Measurements from ENCODE around the gene MARK1.

DNA sequence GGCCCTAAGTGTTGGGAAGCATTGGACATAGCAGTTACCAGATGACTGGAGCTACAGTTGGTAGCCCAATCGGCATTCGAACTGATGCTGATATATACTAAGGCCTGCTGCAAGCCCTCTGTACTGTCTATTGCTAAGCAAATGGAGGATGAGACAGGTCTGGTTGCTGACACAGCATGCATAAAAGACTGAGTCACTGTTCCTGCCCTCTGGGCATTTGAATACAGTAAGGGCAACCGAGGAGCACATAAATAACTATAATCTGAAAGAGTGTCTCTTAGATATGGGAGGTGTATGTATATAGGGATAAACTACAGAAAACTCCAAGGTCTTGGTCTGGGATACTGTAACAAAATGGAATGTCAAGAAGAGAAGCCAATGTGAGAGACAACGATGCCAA lies 16.8 kb upstream of the MARK1 start:
- TF ChIP-seq POLR2A (IDR thresholded peaks at IDR 0.05): no peak
- TF ChIP-seq, protein P1, sequence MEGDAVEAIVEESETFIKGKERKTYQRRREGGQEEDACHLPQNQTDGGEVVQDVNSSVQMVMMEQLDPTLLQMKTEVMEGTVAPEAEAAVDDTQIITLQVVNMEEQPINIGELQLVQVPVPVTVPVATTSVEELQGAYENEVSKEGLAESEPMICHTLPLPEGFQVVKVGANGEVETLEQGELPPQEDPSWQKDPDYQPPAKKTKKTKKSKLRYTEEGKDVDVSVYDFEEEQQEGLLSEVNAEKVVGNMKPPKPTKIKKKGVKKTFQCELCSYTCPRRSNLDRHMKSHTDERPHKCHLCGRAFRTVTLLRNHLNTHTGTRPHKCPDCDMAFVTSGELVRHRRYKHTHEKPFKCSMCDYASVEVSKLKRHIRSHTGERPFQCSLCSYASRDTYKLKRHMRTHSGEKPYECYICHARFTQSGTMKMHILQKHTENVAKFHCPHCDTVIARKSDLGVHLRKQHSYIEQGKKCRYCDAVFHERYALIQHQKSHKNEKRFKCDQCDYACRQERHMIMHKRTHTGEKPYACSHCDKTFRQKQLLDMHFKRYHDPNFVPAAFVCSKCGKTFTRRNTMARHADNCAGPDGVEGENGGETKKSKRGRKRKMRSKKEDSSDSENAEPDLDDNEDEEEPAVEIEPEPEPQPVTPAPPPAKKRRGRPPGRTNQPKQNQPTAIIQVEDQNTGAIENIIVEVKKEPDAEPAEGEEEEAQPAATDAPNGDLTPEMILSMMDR (IDR thresholded peaks at IDR 0.05): no peak
